Activated gamma-delta T cell treated with Interleukin-2 at 50 U/mL for 16 hours (primary cell): ENCODE measurements around the gene HES5.
"Not testable (repeated sequence)": the region's sequence is repeated elsewhere in the genome, so short reads cannot be mapped to it uniquely, and the experiment has no call there.

Experiments
- DNase-seq: peaks from one replicate; pipeline ENCODE4 v3.0.0-alpha.2; 2020

Gene HES5

GRCh38 chr1:2560299-2561073, 30.4 kb upstream of the HES5 start:
- DNase-seq, result no peak

DNA sequence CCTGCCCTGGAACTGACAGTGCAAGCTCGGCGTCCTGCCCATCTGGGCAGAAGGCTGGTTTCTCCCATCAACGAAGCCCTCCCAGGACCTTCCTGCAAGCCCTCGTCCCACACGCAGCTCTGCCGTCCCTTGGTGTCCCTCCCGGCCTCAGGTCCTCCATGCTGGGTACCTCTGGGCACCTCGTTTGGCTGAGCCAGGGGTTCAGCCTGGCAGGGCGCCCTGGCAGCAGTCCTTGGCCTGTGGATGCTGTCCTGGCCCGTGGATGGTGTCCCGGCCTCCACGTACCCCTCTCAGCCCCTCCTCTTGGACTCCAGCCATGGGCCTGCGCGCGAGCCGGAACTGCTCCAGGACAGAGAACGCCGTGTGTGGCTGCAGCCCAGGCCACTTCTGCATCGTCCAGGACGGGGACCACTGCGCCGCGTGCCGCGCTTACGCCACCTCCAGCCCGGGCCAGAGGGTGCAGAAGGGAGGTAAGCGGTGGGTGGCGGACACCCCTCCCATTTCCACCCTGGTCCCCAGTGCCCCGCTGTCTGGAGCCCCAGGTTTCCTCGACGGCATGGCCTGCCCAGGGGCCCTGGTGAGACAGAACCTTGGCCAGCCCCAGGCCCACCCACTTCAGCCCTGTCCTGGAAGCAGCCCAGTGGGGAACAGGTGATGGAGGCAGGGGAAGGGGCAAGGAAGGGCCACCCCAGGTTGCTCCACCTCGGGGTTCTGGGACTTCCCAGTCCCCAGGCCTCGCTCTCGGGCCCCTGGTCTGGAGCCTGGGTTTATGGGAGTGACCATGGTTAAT, 29.6 kb upstream of the HES5 start:
- DNase-seq, result no peak

GRCh38 chr1:2558861-2559260, 28.8 kb upstream of the HES5 start:
- no peak for DNase-seq

DNA sequence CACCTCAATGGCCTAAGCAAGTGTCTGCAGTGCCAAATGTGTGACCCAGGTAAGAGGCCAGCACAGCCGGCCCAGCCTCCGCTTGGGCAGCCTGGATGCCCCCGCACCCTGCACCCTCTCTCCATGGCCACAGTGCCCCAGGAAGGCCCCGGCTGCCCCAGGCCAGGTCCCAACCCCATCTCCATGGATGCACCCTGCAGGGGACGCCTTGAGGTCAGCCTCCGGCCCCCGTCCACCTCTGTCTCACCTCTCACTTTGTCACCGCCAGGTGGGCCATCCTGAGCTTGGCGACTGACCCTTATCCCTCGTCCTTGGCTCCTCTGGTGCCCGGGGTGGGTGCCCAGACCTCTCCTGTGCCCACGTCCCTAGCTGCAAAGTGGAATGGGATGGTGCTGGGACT, 28.4 kb upstream of the HES5 start:
- no peak for DNase-seq

DNA sequence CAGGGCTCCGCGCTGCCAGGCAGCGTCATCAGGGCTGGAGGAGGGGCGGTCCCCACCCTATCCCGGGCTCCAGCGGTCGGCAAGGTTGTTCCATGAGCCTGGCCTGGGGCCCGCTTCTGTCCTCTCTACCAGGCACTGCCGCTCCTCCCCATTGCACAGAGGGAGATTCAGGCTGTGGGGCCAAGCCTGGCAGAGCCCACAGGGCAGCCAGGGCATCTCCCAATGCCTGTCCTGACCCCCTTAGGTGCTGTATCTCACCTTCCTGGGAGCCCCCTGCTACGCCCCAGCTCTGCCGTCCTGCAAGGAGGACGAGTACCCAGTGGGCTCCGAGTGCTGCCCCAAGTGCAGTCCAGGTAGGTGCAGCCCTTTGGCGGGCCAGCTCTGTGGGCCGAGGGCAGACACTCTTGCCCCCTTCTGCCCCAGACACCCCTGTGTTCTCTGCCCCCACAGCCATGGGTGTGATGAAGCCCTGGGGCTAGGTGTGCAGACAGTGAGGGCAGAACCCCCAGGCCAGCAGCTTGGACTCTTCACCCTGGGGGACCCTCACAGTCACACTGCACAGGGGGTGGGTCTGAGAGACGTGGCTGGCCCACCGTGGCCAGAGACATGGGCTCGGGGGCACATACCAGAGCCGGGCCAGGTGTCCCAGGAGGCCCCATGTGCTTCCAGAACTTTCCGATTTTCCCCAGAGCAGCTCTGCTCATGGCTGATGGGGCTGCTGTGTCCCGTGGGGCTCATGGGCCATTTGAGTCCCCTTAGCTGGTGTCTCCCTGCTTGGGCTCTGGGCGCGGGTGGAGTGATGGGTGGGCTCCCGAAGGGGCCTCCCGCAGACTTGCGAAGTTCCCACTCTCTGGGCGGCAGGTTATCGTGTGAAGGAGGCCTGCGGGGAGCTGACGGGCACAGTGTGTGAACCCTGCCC, 27.7 kb upstream of the HES5 start:
- DNase-seq, result no peak

DNA sequence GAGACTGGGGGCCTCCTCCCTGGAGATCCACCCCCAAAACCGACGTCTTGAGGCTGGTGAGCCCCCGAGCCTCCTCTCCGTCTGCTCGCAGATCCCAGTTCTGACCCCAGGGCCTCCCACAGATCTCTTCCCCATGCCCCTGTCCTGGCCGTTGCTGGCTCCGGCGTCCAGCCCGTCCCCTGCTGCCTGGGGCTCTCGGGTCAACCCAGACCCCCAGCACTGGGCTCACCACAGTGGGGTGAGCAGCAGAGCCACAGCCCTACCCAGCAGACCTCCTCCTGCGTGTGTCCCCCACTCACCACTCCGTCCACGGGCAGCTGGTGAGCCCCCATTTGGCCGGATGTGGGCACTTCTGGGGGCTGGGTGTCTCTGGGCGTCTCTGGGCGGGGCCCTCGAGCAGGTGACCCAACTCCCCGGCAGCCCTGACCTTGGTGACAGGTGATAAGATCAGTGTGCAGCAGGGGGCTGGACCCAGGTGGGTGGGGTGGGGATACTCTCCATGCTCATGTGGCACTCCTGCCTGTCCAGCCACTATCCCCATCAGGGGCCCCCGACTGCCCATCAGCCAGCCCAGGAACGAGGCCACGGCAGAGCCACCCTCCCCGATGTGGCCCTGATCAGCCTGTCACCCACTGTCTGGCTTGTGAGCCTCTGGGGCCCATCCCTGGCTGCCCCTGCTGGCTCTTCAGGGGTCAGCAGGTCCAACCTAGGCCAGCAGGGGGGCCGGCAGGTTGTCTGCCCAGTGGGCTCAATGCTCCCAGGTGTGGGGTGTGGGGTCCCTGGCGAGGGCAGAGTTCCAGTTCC, 26.8 kb upstream of the HES5 start:
- DNase-seq, result peak; percentile 43

DNA sequence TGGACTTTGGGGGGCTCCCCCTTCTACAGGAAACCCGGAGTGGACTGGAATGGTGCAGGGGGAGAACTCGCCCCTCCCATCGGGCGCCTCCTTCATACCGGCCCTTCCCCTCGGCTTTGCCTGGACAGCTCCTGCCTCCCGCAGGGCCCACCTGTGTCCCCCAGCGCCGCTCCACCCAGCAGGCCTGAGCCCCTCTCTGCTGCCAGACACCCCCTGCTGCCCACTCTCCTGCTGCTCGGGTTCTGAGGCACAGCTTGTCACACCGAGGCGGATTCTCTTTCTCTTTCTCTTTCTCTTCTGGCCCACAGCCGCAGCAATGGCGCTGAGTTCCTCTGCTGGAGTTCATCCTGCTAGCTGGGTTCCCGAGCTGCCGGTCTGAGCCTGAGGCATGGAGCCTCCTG, 26.2 kb upstream of the HES5 start, which contains the start of gene TNFRSF14:
TSS of gene TNFRSF14 (plus strand) at position 95 of the 401 bp plus-strand sequence. CDS start at position 389, 294 bp downstream.
- peak; percentile 71 for DNase-seq

DNA sequence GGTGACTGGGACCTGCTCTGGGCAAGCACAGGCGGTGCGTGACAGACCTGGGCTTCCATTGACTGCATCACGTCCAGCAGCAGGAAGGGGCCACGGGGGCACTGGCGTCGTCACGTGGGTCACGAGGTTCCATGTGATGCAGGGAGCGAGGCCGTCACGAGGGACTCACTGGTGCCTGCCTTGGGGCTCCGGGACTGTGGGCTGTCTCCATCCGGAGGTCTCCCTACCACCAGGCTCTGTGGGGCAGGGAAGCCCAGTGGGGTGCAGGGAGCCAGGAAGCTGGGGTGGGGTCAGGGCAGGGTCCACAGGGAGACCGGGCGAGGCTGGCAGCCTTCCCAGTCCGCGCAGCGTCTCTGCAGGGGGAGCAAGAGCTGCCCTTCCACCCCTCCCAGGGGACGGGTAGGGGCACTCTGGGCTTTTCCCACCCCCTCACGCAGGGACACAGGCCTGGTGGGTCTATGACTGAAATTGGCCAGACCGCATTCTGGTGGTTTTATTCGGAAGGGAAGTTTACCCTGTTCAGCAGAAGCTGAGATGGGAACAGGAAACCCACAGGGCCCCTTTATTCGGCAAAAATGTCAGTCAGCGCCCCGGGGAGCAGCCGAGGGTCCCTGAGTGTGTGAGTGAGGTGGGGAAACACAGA, 25.7 kb upstream of the HES5 start:
- DNase-seq, result peak; percentile 62

DNA sequence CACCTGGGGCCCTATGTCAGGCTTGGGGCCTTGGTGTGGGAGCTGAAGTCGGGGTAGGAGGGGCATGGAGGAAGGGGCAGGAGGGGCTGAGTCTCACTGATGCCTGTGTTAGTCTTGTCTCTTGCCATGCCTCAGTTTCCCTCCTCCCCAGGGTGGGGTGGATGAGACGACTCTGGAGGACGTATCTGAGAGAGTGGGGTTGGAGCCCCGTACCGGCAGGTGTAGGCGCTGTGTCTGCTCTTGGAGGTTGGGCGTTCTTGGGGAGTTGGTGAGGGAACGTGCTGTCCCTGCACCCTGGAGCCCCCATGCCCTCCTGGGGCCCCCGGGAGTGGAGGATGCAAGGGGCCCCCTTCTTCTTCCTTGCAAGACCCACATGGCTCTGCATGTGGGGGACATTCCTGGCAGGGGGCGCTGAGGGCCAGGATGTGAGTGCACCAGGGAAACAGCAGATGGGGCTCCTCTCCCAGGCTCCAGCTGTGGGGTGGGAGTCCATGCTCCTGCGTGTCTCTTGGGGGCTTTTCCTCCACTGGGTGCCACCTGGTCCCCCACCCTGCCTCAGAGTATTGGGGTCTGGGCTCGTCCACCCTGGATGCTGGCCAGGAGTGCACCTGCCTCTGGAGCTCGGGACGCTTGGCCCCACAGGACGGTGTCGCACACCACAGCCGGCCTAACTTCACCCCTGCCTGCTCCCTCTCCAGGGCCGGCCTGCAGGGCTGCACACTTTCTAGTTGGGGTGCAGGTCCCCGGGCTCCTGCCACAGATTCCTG, 24.7 kb upstream of the HES5 start:
- peak; percentile 61 for DNase-seq

- DNase-seq, result no peak
Observed at GRCh38 chr1:2553871-2554620, 24.0 kb upstream of the HES5 start.

- DNase-seq, result not testable (repeated sequence)
Observed at GRCh38 chr1:2553076-2553475, 23.0 kb upstream of the HES5 start.

DNA sequence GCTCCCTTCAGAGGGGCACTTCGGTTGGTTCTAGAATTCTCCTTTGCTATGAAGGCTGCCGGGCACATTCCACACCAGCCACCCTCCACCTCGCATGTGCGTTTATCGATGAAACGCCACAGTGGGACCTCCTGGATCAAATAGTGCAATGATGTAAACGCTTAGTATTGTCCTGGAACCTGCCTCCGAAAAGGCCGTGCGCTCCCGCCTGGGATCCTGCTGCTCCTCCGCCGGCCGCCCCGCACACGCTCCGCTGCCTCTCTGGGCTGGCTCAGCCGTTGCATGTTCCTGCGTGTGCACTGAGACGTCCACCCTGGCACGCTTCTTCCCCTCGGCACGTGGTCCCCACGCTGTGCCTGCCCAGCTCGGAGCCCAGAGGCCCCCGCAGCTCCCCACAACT, 22.1 kb upstream of the HES5 start:
- no peak for DNase-seq

- DNase-seq, result not testable (repeated sequence)
Observed at GRCh38 chr1:2551544-2551943, 21.5 kb upstream of the HES5 start.

GRCh38 chr1:2550309-2550861, 20.3 kb upstream of the HES5 start:
- DNase-seq, result not testable (repeated sequence)

DNA sequence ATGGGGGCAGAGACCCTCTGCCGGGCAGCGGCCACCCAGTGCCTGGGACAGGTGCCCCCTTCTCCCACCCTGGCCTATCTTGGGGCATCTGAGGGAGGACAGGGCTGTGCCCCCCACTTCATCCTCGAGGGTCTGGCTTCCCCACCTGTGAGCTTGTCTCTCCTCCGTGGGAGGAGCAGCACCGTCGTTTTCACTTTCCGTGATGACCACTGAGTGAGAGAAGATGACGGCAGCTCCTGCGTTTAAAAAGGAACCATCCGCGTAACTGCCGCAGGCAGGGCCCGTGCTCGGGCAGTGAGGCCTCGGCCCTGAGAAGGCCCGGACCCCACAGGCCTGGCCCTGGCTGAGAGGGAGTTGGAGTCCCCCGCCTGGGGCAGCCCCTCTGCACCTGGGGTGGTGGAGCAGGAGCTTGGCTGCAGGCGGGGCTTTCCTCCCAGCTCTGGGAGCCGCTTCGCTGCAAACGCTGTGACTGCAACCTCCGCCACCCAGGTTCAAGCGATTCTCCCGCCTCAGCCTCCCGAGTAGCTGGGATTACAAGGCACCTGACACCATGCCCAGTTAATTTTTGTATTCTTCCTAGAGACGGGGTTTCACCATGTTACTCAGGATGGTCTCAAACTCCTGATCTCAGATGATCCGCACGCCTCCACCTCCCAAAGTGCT, 19.4 kb upstream of the HES5 start:
- DNase-seq, result not testable (repeated sequence)

GRCh38 chr1:2548068-2548589, 18.1 kb upstream of the HES5 start:
- DNase-seq, result peak; percentile 88

DNA sequence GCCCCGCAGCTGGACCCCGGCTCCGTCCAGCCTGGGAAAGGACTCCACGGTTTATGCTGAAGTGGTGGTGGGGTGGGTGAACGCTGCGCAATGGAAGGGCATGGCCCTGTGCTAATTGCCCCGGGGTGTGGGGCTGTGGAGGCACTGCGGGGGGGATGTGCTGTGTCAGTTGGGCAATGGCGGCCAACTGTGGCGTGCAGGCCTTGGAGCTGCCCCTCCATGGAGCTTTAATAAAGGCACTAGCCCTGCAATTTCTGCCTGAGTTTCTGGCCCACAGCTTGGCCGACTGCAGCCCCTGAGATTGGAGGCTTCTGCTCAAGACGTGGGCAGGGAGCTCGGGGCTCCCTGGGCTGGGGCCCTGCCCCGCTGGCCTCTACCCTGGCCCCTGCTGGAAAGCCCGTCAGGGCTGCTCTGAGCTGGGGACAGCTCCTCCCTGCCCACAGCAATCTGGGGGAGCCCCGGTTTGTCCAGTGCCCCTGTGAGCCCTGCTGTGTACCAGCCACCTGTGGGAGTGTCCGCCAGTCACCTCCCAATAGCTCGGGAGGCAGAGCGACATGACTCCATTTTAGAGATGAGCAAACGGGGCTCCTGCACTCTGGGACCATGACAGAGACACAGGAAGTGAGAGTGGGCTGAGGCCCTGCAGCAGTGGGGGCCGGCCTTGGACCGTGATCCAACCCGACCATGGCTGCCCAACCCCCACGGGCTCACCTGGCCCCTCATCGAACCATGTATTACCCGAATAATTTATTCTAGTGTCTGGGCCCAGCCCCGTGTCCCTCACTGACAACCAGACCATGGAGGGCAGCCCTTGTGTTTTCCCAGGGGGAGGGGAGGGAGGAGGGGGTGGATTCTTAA, 17.4 kb upstream of the HES5 start:
- peak; percentile 52 for DNase-seq
